Measurements from ENCODE around the gene TLCD1. TPM values are rescaled to one million over a fixed set of nuclear protein-coding genes. Genes with fewer than 3 reads are reported as not detected.

TLCD1 gene
- total and polyA plus RNA-seq, 2 donors (not counting 1 experiment from before 2014, with no cell fraction given), result 0.49 to 3.1 TPM

- no peak overlapping the region for H2AFZ ChIP-seq (ENCODE audit: insufficient read depth, low read depth, low read length, poor library complexity, severe bottlenecking)
- TF ChIP-seq CTCF (IDR thresholded peaks at IDR 0.05) (no peak), EZH2 (IDR thresholded peaks at IDR 0.05; ENCODE audit: borderline replicate concordance, insufficient read depth, low read depth, low read length, poor library complexity, severe bottlenecking) (no peak)
- DNase-seq (no peak), ATAC-seq (ENCODE audit: low read depth) (no peak)
- H3K27me3 ChIP-seq (replicated peaks in 1 of 4; ENCODE audit: control extremely low read depth in 1 of 4, control insufficient read depth in 3 of 4, insufficient read depth in 4 of 4, low read length in 3 of 4), result no peaks in the 10 kb centered on the region
- intact Hi-C loops (cut with micrococcal nuclease), result loop anchor here (1.0 to 5.0 kb wide), 2 partner anchors 22 to 32 kb away; partner anchors contain the start of genes RAB34 and RPL23A
- ChIA-PET CTCF (interaction anchor here (0.6 to 18.9 kb wide), 20 partner anchors 8 to 202 kb away, joined by 3 to 1020 read pairs (median 4); partner anchors contain the start of genes BLTP2, DHRS13, FLOT2 and NEK8), POLR2A (interaction anchor here (0.6 to 16.2 kb wide), 9 partner anchors 8 to 147 kb away, joined by 3 to 511 read pairs (median 5); partner anchors contain the start of genes FLOT2, NEK8, PROCA1 and RPL23A)
- peaks cover 57% of the 10 kb centered on the region for H3K79me2 ChIP-seq (ENCODE audit: control insufficient read depth, insufficient read depth, low read length)
- H4K20me1 ChIP-seq (ENCODE audit: control insufficient read depth, insufficient read depth, low read length, poor library complexity, severe bottlenecking), result peaks cover 78% of the 10 kb centered on the region
- peak overlapping the region; percentile 20 for H3K4me2 ChIP-seq (replicated peaks; ENCODE audit: low read depth, low read length, poor library complexity, severe bottlenecking)
- H3K9me3 Mint-ChIP-seq (ENCODE audit: insufficient read depth), result no peaks in the 10 kb centered on the region
- H3K27ac ChIP-seq (ENCODE audit: low read length in 2 of 2), result peak overlapping the region in 1 of 2 donors; percentile 42
- no peak overlapping the region for H3K4me3 Mint-ChIP-seq
- H3K27ac Mint-ChIP-seq, result peak overlapping the region; percentile 67
- H3K9ac ChIP-seq (ENCODE audit: low read length), result no peak overlapping the region
- H3K4me1 ChIP-seq (ENCODE audit: control insufficient read depth in 2 of 2, insufficient read depth in 2 of 2, low read length in 2 of 2), result peaks cover 36 to 39% of the 10 kb centered on the region in 2 donors
- peaks cover 43% of the 10 kb centered on the region for H3K4me1 Mint-ChIP-seq
- peaks cover 0 to 63% of the 10 kb centered on the region in 2 experiments for H3K36me3 ChIP-seq (replicated peaks in 1 of 2; ENCODE audit: control extremely low read depth in 1 of 2, control insufficient read depth in 1 of 2, extremely low read depth in 1 of 2, insufficient read depth in 2 of 2, low read length in 1 of 2)
- no peaks in the 10 kb centered on the region for H3K9me3 ChIP-seq (ENCODE audit: control extremely low read depth in 1 of 3, control insufficient read depth in 2 of 3, insufficient read depth in 1 of 3, low read length in 2 of 3)
- H3K27me3 Mint-ChIP-seq, result no peaks in the 10 kb centered on the region
- WGBS (ENCODE audit: insufficient coverage), result 61% methylated on average over 7 of the region's 11 CpGs
- no peak overlapping the region for H3K4me3 ChIP-seq (ENCODE audit: control extremely low read depth in 1 of 5, extremely low read depth in 1 of 5, insufficient read depth in 1 of 5, low read depth in 2 of 5, low read length in 4 of 5)
Observed at GRCh38 chr17:28749516-28750177, 23.6 kb upstream of the TLCD1 start.
